Skin of body (tissue), 2 donors: ENCODE results near the gene SLC24A4. TPM values are rescaled to one million over a fixed set of nuclear protein-coding genes. Genes with fewer than 3 reads are reported as not detected.

Experiments
- DNase-seq: peaks from one replicate; lab custom pipeline; 2025; lab: John Stamatoyannopoulos, UW
- total RNA-seq: library from RNA; depleted of rRNA; stranded (reverse); fragments of >200 nt; gene quantifications from one replicate; pipeline ENCODE4 v1.2.3, GENCODE V29; 2014

Gene SLC24A4
- total RNA-seq, 1 donor from 2014 or later = 0.49 TPM

GRCh38 chr14:92404018-92404417 lies 81.1 kb downstream of the SLC24A4 start:
- no peak for DNase-seq

DNA sequence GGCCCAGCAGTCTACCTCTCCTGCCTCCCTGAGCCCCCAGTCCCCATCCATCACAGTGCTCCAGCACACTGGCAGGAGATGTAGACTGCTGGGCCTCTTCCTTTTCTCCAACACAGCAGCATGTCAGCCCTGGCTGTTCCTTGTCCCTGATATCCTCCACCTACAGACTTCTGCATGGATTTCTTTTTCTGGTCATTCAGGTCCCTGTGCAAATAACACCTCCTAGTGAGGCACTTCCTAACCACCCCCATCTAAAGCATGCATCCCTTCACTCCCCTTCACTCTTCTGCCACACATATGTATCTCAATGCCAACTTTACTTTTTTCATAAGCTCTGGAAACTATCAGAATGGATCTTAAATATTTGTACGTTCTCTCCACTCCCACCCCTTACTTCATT lies 81.5 kb downstream of the SLC24A4 start:
- no peak for DNase-seq

- no peak for DNase-seq
Observed at GRCh38 chr14:92404938-92405337, 82.0 kb downstream of the SLC24A4 start.

- no peak for DNase-seq
Observed at GRCh38 chr14:92407410-92407809, 84.4 kb downstream of the SLC24A4 start.

DNA sequence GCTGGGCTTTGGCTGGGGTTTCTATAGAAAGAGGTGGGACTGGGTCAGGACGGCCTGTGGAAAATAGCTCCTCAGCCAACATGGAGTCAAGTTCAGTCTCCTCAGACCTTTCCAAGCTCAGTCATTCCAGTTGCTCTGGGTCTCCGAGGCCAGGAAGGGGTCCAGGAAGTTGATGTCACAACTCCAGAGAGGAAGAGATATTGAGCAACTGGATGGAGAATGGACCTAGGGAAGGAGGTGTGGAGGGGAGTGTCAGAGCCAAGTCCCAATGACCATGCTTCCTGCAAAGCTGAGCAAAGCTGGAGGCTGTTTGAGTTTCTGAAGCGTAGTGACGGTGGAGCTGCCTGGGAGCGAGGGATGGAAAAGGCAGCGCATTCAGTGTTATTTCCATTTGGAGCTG lies 86.1 kb downstream of the SLC24A4 start:
- peak; percentile 77 for DNase-seq

GRCh38 chr14:92411135-92411534 lies 88.2 kb downstream of the SLC24A4 start:
- no peak for DNase-seq

DNA sequence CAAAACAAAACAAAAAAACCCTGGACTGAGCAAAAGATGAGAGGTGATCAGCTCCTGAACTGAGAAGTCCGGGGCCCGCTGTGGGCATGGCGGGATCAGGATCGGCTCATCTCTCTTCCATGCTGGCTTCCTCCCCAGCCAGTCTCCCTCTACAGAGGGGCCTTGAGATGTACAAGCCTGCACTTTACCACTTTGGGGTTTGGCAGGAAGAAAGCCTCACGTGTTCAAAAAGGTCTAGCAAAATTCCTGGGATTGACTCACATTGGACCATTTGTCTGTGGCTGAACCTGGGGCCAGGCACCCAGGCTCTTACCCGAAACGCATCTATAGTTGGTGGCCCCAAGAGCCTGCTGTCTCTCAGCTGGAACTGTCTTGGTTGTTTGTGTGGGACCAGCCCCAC lies 89.0 kb downstream of the SLC24A4 start:
- no peak for DNase-seq

- peak; percentile 61 for DNase-seq
Observed at GRCh38 chr14:92412912-92413311, 89.9 kb downstream of the SLC24A4 start.

- peak; percentile 41 for DNase-seq
Observed at GRCh38 chr14:92413379-92413778, 90.4 kb downstream of the SLC24A4 start.

GRCh38 chr14:92414690-92415445 lies 91.9 kb downstream of the SLC24A4 start:
- no peak for DNase-seq

DNA sequence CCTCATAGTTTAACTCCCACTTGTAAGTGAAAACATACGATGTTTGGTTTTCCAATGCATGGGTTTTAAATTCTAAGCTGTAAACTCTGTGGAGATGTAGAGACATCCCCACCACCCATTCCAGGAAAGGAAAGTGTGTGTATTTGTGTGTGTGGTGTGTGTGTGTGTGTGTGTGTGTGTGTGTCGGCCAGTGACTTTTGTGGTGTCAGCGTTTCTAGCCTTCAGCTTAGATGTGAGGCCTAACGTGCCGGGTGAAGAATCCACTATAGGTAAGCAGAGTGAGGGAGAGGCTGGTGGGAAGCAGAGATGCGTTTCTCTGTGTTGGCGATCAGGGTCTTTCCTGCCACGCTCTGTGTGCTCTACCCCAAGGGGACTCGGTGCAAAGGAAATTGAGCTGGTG lies 93.0 kb downstream of the SLC24A4 start:
- peak; percentile 3 for DNase-seq

DNA sequence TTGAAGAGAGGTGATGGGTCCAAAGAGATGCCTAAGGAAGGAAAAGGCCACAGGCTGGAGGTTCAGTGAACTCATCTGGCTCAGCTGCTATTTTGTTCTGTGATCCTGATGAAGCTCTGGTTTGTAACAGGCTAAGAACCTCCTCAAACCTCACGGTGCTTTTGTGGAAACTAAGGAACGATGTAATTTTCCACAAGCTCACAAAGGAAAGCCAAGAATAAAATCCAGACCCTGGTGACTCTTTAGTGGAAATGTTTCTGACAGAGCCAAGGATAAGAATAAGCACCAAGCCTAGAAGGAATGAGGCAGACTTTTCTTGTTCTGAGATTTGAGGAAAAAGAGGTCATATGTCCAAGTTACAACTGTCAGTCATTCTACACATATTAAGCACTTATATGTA lies 93.6 kb downstream of the SLC24A4 start:
- no peak for DNase-seq

GRCh38 chr14:92417759-92418158 lies 94.8 kb downstream of the SLC24A4 start:
- no peak for DNase-seq

GRCh38 chr14:92421751-92422150 lies 98.8 kb downstream of the SLC24A4 start:
- no peak for DNase-seq

- DNase-seq = no peak
Observed at GRCh38 chr14:92425101-92425500, 102.1 kb downstream of the SLC24A4 start.

- no peak for DNase-seq
Observed at GRCh38 chr14:92426237-92426636, 103.3 kb downstream of the SLC24A4 start.

DNA sequence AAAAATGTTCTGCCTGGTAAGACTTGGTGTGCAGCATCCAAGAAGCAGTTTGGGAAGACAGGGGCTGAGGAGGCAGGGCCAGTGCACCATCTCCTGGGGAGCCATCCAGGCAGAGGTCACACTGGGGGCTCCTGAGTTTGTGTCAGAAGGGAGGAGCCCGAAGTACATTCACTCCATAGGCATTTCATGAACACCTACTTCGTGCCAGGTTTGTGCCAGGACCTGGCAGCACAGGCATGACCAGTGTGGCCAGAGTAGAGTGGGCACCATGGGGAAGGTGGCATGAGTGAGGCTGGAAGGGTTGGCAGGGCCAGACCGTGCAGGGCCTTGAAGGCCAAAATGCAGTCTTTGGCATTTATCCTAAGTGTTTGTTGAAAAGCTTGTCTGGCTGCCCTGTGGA lies 104.1 kb downstream of the SLC24A4 start:
- no peak for DNase-seq

DNA sequence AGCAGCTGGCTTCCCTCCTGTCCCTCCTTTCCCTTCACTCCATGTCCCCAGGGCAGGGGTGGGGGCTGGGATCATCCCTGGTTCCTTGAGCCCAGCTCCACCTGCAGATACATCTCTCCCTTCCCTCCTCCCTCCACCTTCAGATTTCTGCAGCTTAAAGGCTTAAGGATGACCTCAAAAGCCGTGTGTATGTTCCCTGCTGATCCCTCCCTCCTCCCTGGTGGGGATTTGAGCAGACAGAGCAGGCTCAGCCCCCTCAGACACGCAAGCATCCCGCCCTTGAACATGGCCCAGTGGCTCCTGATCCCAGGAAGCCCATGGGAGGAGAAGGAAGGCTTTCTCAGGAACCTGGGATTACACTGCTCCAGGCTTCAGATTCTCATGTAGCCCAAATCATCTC lies 107.7 kb downstream of the SLC24A4 start:
- no peak for DNase-seq

- DNase-seq = no peak
Observed at GRCh38 chr14:92431199-92431725, 108.3 kb downstream of the SLC24A4 start.

DNA sequence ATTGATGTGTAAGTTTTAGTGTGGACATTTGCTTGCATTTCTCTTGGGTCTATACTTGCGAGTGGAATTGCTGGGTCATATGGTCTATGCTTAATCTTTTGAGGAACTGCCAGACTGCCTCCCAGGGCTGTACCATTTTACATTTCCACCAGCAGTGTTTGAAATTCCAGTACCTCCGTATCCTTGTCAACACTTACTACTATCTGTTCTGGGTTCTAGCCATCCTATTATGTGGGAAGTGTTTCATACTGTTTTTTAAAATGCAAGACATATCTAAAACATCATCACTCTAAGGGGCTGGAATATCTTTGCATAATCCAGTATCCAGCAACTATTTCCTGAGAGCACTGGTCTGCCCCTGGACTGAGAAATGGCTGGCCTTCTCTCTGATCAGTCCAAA lies 110.4 kb downstream of the SLC24A4 start:
- no peak for DNase-seq

- DNase-seq = no peak
Observed at GRCh38 chr14:92435154-92435553, 112.2 kb downstream of the SLC24A4 start.

GRCh38 chr14:92436115-92436776 lies 113.3 kb downstream of the SLC24A4 start:
- DNase-seq = no peak

DNA sequence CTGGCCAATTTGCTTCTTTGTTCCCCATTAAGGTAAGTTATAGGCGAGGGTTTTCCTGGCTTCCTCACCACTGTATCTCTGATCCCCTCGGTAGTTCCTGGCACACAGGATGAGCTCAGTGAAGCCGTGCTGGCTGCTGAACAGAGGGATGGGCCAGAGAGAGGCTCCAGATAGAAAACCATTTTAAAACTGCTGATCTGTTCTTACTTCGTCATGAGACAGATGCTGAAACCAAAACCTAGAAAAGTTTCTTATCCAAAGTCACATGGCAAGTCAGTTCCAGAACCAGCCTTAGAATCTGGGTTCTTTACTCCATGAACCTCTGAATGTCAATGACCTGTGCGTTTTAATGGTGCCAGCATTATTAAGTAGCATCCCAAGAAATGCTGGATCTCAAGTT lies 114.3 kb downstream of the SLC24A4 start:
- no peak for DNase-seq
